ENCODE results near the gene PAMR1. TPM values are rescaled to one million over a fixed set of nuclear protein-coding genes. Genes with fewer than 3 reads are reported as not detected.
"Not testable (repeated sequence)": the region's sequence is repeated elsewhere in the genome, so short reads cannot be mapped to it uniquely, and the experiment has no call there.

The PAMR1 gene
- polyA plus RNA-seq (ENCODE audit: insufficient read length): 4.3 TPM
- long read RNA-seq, donor 1, partial matches to known transcripts: 201 of 206 reads
- long read RNA-seq, donor 1, other reads (novel, unspliced or antisense): 0 of 206 reads
- long read RNA-seq, donor 2, partial matches to known transcripts: 0 of 2 reads
- long read RNA-seq, donor 2, other reads (novel, unspliced or antisense): 0 of 2 reads
- long read RNA-seq, donor 3, partial matches to known transcripts: 0 of 1 reads
- long read RNA-seq, donor 3, other reads (novel, unspliced or antisense): 0 of 1 reads
- long read RNA-seq, donor 4: 0 reads
- long read RNA-seq, donor 5, partial matches to known transcripts: 0 of 4 reads
- long read RNA-seq, donor 5, other reads (novel, unspliced or antisense): 0 of 4 reads
- long read RNA-seq, donor 6, partial matches to known transcripts: 0 of 1 reads
- long read RNA-seq, donor 6, other reads (novel, unspliced or antisense): 0 of 1 reads
- long read RNA-seq, donor 7, partial matches to known transcripts: 0 of 1 reads
- long read RNA-seq, donor 7, other reads (novel, unspliced or antisense): 0 of 1 reads
- long read RNA-seq, donor 8, partial matches to known transcripts: 0 of 1 reads
- long read RNA-seq, donor 8, other reads (novel, unspliced or antisense): 0 of 1 reads

- peak; percentile 77 for DNase-seq
Observed at GRCh38 chr11:35525501-35526175, at the start of gene PAMR1. TSS of gene PAMR1 (minus strand) at chr11:35525616. CDS start at chr11:35525585, 31 bp downstream.

- DNase-seq: no peak
Observed at GRCh38 chr11:35571696-35572095, 46.3 kb upstream of the PAMR1 start.

DNA sequence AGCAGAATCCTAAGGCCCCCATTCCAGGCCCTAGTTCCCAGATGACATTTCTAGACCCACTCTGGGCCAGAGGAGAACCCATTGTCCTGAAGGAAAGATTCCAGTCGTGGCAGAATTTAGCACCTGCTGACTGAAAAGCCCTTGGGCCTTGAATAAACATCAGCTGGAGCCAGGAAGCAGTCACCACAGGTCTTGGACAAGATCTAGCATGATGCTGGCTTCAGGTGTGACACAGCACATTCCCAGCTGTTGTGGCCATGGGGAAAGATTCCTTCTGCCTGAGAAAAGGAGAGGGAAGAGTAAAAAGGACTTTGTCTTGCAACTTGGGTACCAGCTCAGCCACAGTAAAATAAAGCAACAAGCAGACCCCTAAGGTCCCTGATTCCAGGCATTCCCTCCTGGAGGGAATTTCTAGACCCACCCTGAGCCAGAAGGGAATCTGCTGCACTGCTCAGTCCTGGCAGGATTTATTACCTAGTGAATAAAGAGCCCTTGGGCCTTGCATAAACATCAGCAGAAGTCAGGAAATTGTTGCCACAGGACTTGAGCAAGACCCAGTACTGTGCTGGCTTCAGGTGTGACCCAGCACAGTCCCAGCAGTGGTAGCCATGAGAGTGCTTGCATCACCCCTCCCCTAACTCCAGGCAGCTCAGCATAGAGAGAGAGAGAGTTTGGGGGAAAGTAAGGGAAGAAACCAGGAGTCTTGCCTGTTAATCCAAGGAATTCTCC is 42.5 kb upstream of the PAMR1 start:
- DNase-seq: no peak

- DNase-seq: no peak
Observed at GRCh38 chr11:35566885-35567284, 41.5 kb upstream of the PAMR1 start.

GRCh38 chr11:35566181-35566580 is 40.8 kb upstream of the PAMR1 start:
- no peak for DNase-seq

GRCh38 chr11:35564245-35564595 is 38.8 kb upstream of the PAMR1 start:
- no peak for DNase-seq

GRCh38 chr11:35563484-35564244 is 38.2 kb upstream of the PAMR1 start:
- no peak for DNase-seq

DNA sequence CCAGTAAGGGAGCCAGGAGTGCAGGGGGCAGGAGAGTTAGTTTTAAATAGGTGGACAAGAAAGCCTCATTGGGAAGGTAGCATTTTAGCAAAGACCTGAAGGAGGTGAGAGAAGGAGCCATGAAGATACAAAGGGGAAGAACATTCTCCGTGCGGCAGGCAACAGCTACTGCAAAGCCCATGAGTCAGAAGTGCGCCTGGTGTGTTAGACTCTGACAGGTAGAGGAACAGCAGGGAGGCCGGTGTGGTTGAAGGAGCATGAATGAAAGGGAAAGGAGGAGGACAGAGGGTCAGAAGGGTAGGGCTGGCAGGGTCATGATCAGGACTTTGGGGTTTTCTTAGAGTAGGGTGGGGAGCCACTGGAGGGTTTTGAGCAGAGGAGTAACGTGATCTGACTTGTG is 34.5 kb upstream of the PAMR1 start:
- no peak for DNase-seq

DNA sequence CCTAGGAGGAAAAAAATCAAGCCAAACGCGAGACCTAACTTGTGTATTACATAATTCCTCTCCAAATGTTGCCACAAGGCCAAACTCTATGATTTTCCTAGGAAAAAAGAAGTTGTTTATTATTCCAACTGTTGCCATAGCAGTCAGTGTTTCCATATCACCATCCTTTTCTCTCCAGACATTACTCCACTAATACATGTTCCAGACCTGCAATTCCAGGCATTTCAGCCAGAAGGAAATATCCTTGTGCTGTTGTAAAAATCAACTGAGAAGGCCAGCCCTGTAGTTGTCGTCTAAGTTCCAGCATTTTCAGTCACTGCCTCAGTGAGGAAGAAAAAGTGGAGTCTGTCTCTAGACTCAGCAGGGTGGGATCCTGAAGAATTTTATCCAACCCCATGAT is 33.1 kb upstream of the PAMR1 start:
- DNase-seq: no peak

DNA sequence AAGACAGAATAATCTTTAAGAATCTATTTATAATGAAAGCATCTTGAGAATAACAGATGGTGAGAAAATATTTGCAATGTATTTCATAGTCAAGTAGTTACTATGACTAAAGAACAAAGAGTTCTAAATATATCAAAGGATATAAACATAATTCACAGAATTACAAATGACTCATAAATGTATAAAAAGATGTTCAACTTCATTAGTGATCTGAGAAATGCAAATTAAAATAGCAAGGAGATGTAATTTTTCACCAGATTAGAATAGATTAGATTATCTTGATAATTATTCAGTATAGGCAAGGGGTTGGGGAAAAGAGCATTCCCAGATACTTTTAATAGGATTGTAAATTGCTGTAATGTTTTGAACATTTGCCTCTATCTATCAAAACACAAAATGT is 30.1 kb upstream of the PAMR1 start:
- no peak for DNase-seq

DNA sequence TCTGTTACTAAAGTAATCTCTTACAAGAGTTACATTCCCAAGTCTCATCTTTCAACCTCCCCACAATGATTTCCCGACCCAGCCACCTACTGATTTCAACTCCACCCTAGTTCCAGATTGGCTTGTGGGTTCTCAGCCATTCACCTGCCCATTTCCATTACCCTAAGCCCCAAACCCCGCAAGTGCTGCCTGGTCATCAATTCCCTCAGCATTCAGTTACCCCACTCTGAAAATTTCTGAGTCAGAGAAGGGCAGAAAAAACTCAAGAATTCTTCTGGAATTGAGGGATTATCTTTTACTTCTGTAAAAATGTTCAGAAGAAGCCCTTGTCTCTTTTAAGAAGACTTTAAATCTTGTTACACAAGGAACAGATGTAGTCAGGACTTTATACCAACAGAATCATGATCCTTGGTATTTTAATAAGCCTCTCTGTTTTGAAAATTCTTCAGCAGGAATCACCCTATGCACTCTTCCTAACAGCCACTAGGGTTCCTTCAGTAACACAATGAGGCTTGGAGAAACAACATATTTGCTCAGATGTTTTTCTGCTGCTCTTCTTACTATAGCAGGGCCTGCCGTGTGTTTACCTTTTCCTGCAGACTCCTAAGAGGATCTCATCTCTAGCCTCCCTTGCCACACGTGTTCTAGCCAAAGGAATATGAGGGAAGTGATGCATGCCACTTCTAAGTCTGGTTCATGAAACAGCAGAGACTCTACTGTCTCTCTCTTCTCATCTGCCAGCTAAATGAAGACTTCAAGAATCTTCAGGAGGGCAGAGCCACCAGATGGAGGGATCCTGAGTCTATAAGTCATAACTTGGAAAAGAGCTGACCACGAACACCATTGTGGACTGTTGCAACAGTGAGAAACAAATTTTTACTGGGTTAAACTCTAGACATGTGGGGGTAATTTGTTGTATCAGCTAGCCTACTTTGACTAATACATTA is 29.3 kb upstream of the PAMR1 start:
- no peak for DNase-seq

GRCh38 chr11:35553831-35554230 is 28.4 kb upstream of the PAMR1 start:
- no peak for DNase-seq

- no peak for DNase-seq
Observed at GRCh38 chr11:35553021-35553420, 27.6 kb upstream of the PAMR1 start.

GRCh38 chr11:35552616-35553015 is 27.2 kb upstream of the PAMR1 start:
- DNase-seq: no peak

DNA sequence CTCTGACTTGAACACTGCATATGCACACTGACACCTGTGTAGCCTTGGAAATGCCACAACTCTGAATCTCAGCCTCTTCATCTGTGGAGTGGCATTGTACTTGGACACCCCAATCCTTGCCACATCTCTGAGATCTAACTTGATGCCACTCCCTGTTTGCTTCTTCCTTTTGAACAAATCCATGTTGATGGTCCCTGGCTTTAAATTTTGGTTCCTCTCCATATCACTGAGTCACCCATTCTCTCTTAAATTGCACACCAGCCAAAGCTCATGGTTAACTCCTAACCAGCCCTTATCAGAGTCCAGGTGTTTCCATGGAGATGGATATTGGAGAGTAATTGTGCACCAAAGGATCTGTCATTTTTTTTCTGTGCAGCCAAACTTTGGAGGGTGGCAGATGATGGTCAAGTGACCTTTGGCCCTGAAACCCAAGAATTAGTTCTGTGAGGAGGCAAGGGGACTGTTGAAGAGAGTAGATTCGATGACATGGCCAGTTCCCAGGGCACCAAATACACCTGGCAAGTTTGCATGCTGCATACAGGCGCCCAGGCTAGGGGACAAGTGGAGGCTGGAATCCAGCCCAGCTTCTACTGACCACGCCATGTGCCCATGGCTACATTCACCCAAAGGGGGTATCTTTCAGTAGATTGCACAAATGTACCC is 25.1 kb upstream of the PAMR1 start:
- no peak for DNase-seq

DNA sequence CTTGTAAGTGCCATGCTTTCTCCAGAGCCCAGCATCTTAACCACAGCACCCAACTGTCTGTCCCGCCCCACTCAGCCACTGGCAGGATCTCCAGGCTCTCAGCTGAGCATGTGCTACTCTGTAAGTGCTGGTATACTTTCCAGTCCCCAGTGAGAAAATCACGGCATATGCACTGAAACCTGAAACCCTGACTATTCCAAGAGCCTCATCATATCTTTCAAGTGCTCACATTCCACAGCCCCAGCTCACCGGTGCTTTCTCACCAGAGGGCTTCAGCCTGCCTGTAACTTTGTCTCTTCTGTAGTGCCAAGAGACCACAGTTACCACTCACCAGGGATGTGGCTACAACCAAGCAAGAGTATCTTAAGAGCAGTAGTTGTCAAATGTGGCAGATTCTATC is 24.4 kb upstream of the PAMR1 start:
- no peak for DNase-seq

GRCh38 chr11:35548925-35549561 is 23.6 kb upstream of the PAMR1 start:
- DNase-seq: no peak

DNA sequence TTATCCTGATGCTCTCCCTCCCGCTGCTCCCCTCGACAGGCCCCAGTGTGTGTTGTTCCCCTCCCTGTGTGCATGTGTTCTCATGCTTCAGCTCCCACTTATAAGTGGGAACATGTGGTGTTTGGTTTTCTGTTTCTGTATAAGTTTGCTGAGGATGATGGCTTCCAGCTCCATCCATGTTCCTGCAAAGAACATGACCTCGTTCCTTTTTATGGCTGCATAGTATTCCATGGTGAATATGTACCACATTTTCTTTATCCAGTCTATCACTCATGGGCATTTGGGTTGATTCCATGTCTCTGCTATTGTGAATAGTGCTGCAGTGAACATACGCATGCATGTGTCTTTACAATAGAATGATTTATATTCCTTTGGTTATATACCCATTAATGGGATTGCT is 22.6 kb upstream of the PAMR1 start:
- DNase-seq: not testable (repeated sequence)

- no peak for DNase-seq
Observed at GRCh38 chr11:35546317-35546716, 20.9 kb upstream of the PAMR1 start.
